ENCODE data around the gene LCN9.
"Not testable (repeated sequence)": the region's sequence is repeated elsewhere in the genome, so short reads cannot be mapped to it uniquely, and the experiment has no call there.

LCN9 gene

GRCh38 chr9:135662758-135663450 is at the start of gene LCN9:
TSS of gene LCN9 (plus strand) at chr9:135663309. CDS start at chr9:135663322, 13 bp downstream.
- no peak for DNase-seq

DNA sequence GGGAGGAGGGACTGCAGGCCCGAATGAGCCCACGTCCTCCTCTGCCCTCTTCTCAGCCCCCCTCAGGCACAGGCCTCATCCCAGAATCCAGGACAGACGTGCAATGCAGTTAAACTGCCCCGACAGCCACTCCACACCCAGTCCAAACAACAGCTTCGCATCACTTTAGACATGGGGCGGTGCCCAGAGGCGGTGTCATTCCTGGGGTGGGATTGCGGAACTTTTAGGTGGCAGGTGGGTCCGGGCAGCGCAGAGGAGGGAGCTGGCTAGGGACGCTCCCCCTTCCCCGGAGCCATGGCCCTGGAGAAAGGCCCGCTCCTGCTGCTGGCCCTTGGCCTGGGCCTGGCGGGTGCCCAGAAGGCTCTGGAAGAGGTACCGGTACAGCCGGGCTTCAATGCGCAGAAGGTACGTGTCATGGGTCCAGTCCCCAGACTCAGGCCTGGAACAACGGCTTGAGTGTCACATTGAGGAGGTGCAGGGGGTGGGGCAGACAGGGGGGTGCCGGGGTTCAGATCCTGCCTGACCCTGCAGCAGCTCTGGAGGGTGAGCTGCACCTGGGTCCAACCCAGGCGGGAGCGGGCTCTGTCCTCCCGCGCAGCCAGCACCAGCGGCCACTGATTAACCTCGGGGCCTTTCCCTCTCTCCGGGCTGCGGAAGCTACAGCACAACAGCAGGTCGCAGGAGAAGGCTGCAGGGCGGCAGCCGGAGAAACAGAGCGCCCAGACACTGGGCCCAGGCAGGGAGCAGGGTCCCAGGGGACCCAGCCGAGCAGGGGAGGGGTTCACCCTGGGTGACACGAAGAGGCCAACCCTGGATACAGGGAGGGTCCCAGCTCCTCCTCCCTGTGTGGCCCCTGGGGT is 48.9 kb upstream of the LCN9 start:
- no peak for DNase-seq

DNA sequence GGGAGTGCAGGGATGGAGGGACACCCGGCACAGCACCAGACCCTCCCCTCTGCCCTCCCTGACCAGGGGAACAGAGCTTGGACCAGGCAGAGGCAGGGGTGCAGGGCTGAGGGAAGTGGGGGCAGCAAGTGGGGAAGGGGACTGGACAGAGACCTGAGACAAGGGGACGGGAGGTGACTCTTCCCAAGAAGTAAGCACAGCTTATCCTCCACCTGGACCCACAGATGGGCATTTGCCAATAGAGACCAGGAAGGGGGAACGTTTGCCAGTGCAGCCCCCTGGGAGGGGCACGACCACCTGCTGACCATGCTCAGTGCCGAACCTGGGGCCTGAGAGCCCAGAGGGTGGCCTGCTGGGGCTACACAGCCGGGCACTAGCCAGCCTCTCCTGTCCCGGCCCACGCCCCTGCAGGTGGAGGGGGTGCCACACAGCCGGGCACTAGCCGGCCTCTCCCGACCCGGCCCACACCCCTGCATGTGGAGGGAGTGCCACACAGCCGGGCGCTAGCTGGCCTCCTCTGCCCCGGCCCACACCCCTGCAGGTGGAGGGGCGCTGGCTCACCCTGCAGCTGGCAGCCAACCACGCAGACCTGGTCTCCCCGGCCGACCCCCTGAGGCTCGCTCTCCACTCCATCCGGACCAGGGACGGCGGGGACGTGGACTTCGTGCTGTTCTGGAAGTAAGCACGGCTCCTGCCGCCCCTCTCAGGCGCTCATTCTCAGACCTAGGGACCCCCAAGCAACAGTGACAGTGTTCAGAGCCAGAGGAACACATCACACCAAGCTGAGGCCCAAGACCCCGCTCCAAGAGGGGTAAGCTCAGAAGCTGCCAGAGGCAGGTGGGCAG is 48.1 kb upstream of the LCN9 start:
- DNase-seq = no peak

DNA sequence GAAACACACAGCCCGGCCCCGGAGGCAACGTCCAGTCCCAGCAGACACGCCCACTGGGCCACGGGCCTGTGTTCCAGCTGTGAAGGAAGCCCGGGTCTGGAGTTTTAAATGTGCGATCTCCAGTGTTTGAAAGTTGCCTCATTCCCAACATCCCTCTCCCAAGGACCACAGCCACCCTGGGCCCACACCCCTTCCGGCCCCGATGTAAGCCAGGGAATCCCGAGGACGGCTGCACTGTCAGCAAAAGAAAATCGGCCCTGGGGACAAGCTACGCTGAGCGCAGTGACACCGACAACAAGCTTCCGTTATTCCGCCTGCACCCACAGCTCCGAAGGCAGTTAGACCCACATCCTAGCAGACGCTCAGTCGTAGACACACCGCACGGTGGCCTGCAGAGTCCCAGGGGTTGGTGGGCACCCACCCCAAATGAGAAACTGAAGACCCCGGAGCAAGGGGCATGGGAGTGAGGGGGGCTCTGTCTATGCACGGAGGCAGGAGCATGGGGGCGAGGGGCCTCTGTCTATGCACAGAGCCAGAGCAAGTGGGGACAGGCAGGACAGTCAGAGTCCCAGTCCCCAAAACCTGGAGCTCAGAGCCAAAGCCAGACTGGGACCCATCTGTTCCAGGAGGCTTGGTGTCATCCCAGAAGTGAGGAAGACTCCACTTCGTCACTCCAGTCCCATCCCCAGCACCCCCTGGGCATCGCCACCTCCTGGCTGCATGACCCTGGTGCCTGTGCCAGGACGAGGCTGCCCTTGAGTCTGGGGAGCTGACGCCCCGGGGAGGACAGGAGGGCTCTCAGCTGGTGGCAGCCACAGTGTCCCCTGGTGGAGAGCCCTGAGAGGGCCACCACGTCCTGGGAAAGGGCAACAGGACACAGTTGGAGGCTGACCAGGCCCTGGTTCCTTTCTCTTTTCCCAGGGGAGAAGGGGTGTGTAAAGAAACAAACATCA is 47.2 kb upstream of the LCN9 start:
- DNase-seq = no peak

- no peak for DNase-seq
Measured at GRCh38 chr9:135616619-135617537, 46.2 kb upstream of the LCN9 start.

DNA sequence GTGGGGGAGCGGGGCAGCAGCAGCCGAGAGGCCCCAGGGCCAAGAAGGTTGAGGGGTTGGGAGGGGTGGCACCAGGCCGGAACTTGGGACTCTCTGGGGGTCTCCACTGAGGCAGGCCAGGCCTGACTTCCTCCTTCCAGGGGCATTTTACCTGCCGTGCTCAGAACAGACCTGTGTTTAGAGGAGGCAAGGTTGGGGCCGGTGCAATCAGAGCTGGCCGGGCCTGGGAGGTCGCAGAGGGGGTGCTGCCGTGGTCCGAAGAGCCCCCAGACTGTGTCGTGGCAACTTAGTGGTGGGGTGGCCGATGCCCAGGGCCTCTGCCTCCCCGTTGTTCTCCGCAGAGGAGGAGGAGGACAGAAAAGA is 45.6 kb upstream of the LCN9 start:
- DNase-seq = no peak

- DNase-seq = no peak
Measured at GRCh38 chr9:135617991-135618411, 45.1 kb upstream of the LCN9 start.

DNA sequence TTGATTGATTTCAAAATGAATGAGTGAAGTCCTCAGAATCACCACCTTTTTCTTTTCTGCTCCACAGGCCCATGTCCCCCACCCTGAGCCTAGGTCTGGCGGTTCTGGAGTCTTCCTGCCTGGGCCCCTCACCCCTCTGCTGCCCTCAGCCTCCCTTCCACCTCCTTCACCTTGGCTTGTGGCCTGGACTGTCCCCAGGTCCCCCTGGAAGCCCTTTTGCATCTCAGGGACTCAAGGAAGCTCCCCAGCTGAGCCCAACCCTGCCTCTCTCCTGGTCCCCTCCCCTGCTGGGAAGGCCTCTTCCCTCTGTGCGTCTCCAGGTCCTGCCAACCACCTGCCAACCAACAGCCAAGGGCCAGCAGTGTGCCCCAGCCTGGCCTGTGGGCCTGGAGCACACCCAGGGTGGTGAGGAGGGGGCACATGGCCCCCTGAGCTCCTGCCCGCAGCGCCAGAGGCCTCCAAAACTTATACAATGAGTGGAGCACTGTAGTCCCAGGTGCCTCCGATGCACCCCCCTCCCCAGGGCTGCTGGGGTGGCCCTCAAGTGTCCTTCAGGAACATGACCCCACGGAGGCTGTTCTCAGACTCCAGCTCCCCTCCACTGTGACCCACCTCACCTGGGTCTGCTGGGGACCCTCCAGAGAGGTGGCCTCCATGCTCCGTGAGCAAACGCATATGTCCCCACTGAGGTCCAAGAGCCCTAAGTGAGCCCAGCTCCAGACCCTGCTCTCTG is 44.1 kb upstream of the LCN9 start:
- no peak for DNase-seq

DNA sequence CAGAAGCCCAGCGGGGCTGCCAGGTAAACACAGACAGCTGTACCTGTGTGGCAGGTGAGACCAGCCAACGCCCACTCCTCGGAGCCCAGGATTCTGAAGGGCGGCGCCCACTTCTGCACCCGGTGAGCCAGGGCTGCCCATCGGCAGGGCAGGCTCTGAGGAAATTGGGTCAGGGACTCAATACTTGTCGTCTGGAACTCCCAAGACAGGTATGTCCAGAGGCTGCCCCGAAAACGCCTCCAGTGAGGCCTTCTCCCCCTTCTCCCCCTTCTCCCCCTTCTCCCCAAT is 43.6 kb upstream of the LCN9 start:
- DNase-seq = no peak

GRCh38 chr9:135620558-135620957 is 42.6 kb upstream of the LCN9 start:
- no peak for DNase-seq

GRCh38 chr9:135622415-135623020 is 40.6 kb upstream of the LCN9 start:
- no peak for DNase-seq

DNA sequence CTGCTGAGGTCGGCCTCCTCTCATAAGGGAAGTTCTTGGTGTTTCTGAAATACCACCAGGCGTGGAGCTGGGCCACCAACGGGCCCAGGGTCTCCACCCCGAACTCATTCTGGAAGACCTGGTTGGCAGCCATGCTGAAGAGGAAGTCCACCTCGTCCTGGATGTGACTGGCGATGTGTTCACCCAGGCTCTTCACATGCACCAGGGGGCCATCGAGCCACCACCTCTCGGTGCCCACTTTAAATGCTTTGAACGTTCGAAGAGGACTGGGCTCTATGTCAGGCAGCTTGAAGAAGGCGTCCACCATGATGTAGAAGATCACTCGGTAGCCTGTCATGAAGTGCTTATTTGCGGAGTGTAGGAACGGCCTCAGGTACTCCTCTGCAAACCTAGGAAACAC is 38.8 kb upstream of the LCN9 start:
- DNase-seq = no peak

- DNase-seq = no peak
Measured at GRCh38 chr9:135632841-135633240, 30.3 kb upstream of the LCN9 start.

- not testable (repeated sequence) for DNase-seq
Measured at GRCh38 chr9:135636930-135637530, 26.1 kb upstream of the LCN9 start.

- no peak for DNase-seq
Measured at GRCh38 chr9:135639196-135639595, 23.9 kb upstream of the LCN9 start, which contains the start of gene GLT6D1. TSS of gene GLT6D1 (minus strand) at chr9:135639540. CDS start at chr9:135639187, 353 bp downstream.

DNA sequence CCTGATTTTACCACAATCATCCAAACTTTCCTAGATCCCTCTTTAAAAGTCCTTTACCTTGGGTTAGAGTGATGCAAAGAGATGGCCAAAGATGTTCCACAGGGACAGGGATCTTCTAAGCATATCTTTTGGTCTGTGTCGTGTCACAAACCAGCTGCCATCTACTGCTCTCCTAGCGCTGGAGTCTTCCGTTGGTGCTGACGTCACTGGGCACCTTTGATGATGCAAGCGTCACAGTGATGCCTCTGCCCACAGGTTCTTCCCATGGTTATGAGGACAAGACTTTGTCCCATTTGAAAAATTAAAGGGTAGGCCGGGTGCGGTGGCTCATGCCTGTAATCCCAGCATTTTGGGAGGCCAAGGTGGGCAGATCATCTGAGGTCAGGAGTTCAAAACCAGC is 22.1 kb upstream of the LCN9 start:
- no peak for DNase-seq

DNA sequence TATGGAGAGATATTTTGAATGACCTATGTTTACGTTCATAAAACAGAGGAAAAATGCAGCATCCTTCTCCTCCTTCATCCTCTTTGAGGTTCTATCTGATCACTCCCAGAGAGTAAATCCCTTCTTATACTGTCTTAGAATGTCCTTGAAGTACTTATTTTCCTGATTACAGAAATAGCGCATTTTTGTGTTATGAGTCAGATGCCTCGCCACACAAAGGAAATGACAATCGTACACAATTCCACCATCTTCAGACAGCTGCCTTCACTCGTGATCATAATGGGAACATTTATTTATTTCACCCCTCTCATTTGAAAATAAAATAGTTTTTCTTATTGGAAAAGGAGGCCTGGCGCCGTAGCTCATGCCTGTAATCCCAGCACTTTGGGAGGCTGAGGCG is 21.4 kb upstream of the LCN9 start:
- DNase-seq = no peak

DNA sequence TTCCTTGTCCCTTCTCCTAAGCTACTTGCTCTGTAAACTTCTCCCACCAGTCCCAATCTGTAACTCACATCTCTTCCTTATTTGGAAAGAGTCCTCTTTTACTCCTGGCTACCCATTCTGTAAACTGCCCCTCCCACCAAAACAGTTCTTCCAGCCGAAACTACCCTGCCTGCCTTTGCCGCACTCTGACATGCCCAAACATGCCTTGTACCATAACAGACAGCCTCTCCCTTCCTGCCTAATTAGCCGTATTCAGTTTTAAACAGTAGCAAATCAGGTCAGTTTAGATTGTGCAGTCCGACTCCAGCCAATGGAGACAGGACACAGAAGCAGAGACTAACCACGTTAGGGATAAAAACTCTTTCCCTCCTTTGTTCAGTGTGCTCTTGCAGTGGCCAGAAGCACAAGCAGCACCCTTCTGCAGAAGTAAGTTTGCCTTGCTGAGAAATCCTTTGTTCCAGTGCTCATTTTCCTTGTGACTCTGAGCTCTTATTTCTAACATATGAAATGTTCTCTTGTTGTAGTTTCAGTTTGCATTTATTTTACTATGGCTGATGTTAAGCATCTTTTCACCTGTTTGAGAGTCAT is 18.4 kb upstream of the LCN9 start:
- DNase-seq = no peak

DNA sequence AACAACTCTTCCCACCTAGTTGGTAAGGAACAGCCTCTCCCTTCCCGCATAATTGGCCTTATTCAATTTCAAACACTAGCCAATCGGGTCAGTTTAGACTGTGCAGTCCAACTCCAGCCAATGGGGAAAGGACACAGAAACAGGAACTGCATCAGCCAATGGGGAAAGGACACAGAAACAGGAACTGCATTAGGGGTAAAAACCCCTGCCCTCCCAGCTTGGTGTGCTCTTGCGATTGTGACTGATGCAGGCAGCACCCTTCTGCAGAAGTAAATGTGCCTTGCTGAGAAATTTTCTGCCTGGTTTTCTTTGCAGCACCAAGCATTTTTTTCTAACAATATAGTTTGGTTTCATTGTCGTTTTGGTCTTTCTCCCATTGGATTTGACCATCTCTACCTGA is 15.2 kb upstream of the LCN9 start:
- no peak for DNase-seq

All from activated CD4-positive, alpha-beta T cell treated with anti-CD3 and anti-CD28 coated beads, Interleukin-2, amount 50 U/mL, for 16 hours (primary cell).